Measurements from ENCODE around the gene PLXNA2.

PLXNA2 gene

DNA sequence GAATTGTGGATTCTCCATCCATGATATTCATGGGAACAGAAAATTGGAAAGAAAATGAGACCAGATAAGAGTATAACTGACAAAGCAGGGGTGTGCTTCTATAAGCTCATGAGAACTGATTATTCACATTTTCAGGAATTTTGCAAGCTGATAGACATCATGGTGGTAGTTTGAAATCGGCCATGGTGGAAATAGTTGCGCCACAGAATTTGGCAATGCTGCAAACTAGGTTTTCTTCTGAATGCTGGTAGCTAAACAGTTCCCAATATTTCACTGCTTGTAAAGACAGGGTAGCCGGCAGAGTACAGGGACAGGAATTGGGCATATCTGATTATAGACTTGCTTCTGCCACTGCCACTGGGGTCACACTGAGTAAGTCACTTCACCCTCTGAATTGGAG is 151.1 kb downstream of the PLXNA2 start:
- DNase-seq (ENCODE audit: insufficient read length, low spot score) (no peak), FAIRE-seq (no peak)
- TF ChIP-seq, protein P1, sequence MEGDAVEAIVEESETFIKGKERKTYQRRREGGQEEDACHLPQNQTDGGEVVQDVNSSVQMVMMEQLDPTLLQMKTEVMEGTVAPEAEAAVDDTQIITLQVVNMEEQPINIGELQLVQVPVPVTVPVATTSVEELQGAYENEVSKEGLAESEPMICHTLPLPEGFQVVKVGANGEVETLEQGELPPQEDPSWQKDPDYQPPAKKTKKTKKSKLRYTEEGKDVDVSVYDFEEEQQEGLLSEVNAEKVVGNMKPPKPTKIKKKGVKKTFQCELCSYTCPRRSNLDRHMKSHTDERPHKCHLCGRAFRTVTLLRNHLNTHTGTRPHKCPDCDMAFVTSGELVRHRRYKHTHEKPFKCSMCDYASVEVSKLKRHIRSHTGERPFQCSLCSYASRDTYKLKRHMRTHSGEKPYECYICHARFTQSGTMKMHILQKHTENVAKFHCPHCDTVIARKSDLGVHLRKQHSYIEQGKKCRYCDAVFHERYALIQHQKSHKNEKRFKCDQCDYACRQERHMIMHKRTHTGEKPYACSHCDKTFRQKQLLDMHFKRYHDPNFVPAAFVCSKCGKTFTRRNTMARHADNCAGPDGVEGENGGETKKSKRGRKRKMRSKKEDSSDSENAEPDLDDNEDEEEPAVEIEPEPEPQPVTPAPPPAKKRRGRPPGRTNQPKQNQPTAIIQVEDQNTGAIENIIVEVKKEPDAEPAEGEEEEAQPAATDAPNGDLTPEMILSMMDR (IDR thresholded peaks at IDR 0.05; ENCODE audit: insufficient read depth, missing control alignments): no peak

DNA sequence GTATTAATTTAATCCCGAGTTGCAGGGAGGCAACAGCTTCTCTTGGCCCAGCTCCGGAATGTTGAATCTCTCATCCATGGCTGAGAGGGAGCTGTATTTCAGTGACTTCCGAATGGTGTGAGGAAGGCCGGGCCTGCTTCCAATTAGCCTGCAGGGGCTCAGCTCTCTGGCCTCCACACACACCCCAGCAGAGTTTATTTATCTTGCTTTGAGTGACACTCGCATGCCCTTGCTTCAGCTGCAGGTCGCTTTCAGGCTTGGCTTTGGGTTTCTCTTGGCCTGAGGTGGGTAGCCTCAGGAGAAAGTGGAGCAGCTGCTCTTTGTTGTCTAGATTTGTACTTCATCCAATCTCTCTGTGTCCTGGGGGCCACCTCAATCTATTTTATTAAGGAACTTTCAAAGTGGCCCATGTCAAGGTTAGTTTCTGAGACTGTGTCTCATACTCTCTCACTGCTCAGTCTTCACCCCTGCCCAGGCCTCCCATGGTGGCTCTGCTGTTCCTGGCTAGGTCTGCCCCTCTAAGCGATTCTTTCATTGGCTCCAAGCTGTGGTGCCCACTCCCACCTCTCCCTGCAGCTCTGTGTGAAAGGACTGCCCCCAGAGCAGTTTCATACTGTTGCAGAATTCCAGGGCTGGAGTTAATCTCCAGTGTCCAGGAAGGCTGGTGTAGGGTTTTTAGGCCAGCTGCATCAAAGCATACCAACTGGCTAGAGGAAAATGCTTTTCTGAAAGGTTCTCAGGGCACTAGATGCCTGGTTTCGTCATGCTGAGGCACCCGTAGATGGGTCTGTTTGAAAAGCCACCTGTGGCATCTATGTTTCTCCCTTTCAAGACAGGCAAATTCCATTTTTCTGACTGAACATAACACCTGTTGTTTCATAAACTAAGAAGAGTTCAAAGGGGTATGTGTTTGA is 153.5 kb downstream of the PLXNA2 start:
- FAIRE-seq (no peak), DNase-seq (ENCODE audit: insufficient read length, low spot score) (no peak)
- TF ChIP-seq, protein P1 (IDR thresholded peaks at IDR 0.05; ENCODE audit: insufficient read depth, missing control alignments): no peak

DNA sequence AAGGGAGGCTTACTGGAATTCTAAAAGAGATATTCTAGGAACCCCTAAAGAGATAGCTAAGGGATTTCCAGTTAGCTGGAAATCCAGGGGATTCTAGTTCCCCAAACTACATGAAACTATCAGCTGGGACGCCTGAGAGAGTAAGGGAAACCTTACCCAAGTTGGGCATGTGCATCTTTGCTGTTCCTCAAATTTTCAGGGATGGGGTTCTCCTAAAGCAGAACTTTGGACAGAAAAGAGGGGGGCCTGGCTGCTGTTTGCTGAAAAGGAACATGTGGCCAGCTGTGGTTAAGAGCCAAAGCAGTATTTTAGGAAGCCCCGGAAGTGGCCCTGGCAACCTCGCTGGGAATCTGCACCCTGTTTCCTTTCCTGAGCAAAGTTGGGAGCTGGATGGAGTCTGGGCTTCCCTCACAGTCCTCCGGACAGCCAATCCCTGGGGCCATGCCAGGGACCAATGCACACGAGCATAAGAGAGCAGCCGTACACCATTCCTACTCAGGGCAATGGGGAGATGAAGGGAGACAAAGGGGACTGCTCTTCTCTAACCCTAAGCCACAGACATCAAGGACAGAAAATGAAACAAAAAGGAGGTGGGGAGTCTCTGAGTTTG is 154.3 kb downstream of the PLXNA2 start:
- FAIRE-seq (no peak), DNase-seq (ENCODE audit: insufficient read length, low spot score) (no peak)
- TF ChIP-seq, protein P1 (IDR thresholded peaks at IDR 0.05; ENCODE audit: insufficient read depth, missing control alignments): no peak

DNA sequence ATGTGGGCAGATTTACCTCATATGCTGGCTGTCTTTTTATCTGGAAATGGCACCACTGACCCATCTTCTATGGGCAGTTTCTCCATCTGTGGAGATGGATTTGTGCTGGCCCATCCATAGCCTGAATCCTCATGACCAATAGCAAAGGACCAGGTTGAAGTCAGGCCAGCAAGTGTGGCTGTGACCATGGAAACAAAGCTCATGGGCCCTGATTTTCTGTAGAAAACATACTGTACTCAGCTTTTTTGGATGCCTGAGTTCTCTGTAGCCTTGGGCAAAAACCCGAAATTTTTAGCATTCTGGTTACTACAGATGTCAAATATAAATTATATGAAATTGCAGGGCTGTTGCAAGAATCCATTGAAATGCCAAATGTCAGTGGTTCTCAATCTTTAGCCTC is 155.0 kb downstream of the PLXNA2 start:
- FAIRE-seq (no peak), DNase-seq (ENCODE audit: insufficient read length, low spot score) (no peak)
- TF ChIP-seq, protein P1 (IDR thresholded peaks at IDR 0.05; ENCODE audit: insufficient read depth, missing control alignments): no peak

DNA sequence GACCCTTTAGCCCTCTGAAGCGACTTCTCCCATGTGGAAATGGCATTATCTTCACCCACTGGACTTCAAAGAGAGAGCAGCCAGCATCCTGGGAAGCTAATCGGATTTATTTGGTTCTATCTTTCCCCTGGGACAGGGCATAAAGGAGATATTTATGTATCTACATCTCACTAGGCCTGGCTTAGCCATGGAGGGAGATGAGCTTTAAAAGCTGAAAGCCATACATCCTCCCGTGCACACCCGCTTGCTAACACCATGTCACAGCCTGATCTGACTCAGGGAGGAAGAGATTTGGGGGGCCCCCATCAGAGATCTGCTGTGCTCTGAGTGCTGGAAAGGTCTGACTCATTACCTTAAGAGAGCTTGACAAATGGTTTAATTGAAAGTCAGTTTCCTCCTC is 155.9 kb downstream of the PLXNA2 start:
- DNase-seq (ENCODE audit: insufficient read length, low spot score) (no peak), FAIRE-seq (no peak)
- TF ChIP-seq, protein P1 (IDR thresholded peaks at IDR 0.05; ENCODE audit: insufficient read depth, missing control alignments): no peak

DNA sequence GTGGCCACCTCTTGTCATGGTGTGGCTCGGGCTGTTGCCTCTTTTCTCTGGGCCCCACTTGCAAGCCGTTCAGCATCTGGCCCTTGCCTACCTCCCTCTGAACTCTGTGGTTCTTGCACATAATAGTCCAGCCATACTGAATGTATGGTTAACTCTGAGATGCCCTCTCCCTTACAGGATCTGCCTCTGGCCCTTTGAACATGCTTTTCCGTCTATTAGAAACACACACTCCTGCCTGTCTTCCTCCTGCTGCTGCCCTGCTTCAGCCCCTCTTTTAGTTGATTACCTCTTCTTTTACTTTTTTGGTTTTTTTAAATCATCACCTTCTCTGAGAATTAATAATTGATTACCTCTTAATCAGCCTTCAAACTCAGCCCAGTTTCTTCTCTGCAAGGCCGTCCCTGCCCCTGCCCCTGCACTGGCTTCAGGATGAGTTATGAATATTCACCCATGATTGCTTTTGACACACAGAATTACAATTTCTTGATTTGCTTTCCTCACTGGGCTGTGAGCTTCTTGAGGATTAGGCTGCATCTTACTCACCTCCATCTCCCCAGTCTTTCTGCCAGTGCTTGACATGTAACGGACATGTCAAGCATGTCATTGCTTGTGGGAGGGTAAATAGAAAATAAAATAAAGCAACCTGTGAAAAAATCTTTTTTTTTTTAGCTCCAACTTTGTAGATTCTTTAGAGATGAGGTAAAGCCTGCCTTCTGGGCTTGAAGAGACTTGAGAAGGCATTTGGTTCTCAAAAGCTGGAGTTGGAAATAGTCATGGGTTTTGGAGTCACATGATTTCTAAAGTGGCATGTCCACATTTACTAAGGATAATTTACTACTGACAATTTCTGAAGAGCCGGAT is 158.3 kb downstream of the PLXNA2 start:
- FAIRE-seq (no peak), DNase-seq (ENCODE audit: insufficient read length, low spot score) (no peak)
- TF ChIP-seq, protein P1 (IDR thresholded peaks at IDR 0.05; ENCODE audit: insufficient read depth, missing control alignments): no peak
